Neural progenitor cell (in vitro differentiated cells): ENCODE results near the gene ADAMTS12. TPM values are rescaled to one million over a fixed set of nuclear protein-coding genes. Genes with fewer than 3 reads are reported as not detected.

Source experiments
- DNase-seq: peaks from one replicate; pipeline ENCODE4 v3.0.0-alpha.2; 2016; ENCODE audit warnings: low spot score
- H2AFZ ChIP-seq: fragments of 200-600 bp; sonication (generic); replicated peaks from 2 replicates; pipeline ENCODE4 v1.6.1; 2016; ENCODE audit warnings: antibody characterized with exemption
- H3F3A ChIP-seq: fragments of 200-600 bp; sonication (generic); 2 replicates; pipeline ENCODE4 v1.6.1; 2016; ENCODE audit warnings: antibody characterized with exemption, low read depth
- H3K27ac ChIP-seq: fragments of 200-600 bp; sonication (generic); 2 replicates; pipeline ENCODE4 v1.5.1; 2016; ENCODE audit warnings: mild to moderate bottlenecking
- H3K27me3 ChIP-seq: fragments of 200-600 bp; sonication (generic); 2 replicates; pipeline ENCODE4 v1.6.1; 2016; ENCODE audit warnings: mild to moderate bottlenecking, moderate library complexity
- H3K36me3 ChIP-seq: fragments of 200-600 bp; sonication (generic); 2 replicates; pipeline ENCODE4 v1.5.1; 2016
- H3K4me1 ChIP-seq: fragments of 200-600 bp; sonication (generic); 2 replicates; pipeline ENCODE4 v1.6.1; 2016; ENCODE audit warnings: mixed run types
- H3K4me2 ChIP-seq: fragments of 200-600 bp; sonication (generic); 2 replicates; pipeline ENCODE4 v1.6.1; 2016
- H3K4me3 ChIP-seq: fragments of 200-600 bp; sonication (generic); 2 replicates; pipeline ENCODE4 v1.5.1; 2016
- H3K79me2 ChIP-seq: fragments of 200-600 bp; sonication (generic); 2 replicates; pipeline ENCODE4 v1.6.1; 2016; ENCODE audit warnings: low read depth
- H3K9ac ChIP-seq: fragments of 200-600 bp; sonication (generic); 2 replicates; pipeline ENCODE4 v1.6.1; 2016
- H3K9me3 ChIP-seq: fragments of 200-600 bp; sonication (generic); 2 replicates; pipeline ENCODE4 v1.5.1; 2016; ENCODE audit warnings: low read depth
- H4K20me1 ChIP-seq: fragments of 200-600 bp; sonication (generic); 2 replicates; pipeline ENCODE4 v1.6.1; 2016; ENCODE audit warnings: low read depth
- H3K27ac Mint-ChIP-seq: 3 replicates; pipeline ENCODE4 v1.8.0; 2021; ENCODE audit warnings: mixed read lengths
- H3K27me3 Mint-ChIP-seq: 2 replicates; pipeline ENCODE4 v1.8.0; 2022; ENCODE audit warnings: low read depth, mild to moderate bottlenecking, inconsistent platforms, moderate library complexity, mixed read lengths; ENCODE audit not compliant: insufficient read depth
- H3K36me3 Mint-ChIP-seq: 3 replicates; pipeline ENCODE4 v1.8.0; 2021; ENCODE audit warnings: mixed read lengths
- H3K4me1 Mint-ChIP-seq: 3 replicates; pipeline ENCODE4 v1.8.0; 2021; ENCODE audit warnings: mixed read lengths
- H3K4me3 Mint-ChIP-seq: 3 replicates; pipeline ENCODE4 v1.8.0; 2021; ENCODE audit warnings: mild to moderate bottlenecking, moderate library complexity, mixed read lengths
- H3K9me3 Mint-ChIP-seq: 3 replicates; pipeline ENCODE4 v1.8.0; 2020; ENCODE audit warnings: mixed read lengths
- EZH2 ChIP-seq: fragments of 200-600 bp; sonication (generic); IDR thresholded peaks from 2 replicates; pipeline ENCODE4 v1.6.1; 2017; ENCODE audit warnings: antibody characterized with exemption, mild to moderate bottlenecking, moderate library complexity
- EZH2phosphoT487 ChIP-seq: fragments of 200-600 bp; sonication (generic); IDR thresholded peaks from 2 replicates; pipeline ENCODE4 v1.6.1; 2017; ENCODE audit warnings: antibody characterized with exemption
- total RNA-seq: library from RNA; depleted of rRNA; stranded (reverse); fragments of >200 nt; gene quantifications from 2 replicates; pipeline ENCODE4 v1.2.3, GENCODE V29; 2015; ENCODE audit warnings: low replicate concordance
- TF ChIP-seq, protein P1 (sequence below): fragments of 200-600 bp; sonication (generic); IDR thresholded peaks from 2 replicates; pipeline ENCODE4 v1.5.1; 2017; ENCODE audit warnings: antibody characterized with exemption, mild to moderate bottlenecking

Gene ADAMTS12
- total RNA-seq, 1 donor from 2014 or later: 15.6 TPM

GRCh38 chr5:33721491-33722200 is 170.1 kb downstream of the ADAMTS12 start:
- H3K79me2 ChIP-seq: no peaks in the 10 kb centered on the region
- no peak overlapping the region for H3K9ac ChIP-seq
- H3K27me3 ChIP-seq: no peaks in the 10 kb centered on the region
- H3K4me2 ChIP-seq: no peak overlapping the region
- Mint-ChIP-seq H3K36me3 (peaks cover 5% of the 10 kb centered on the region), H3K27me3 (peaks cover 2% of the 10 kb centered on the region), H3K27ac (peak overlapping the region; percentile 9), H3K9me3 (no peaks in the 10 kb centered on the region), H3K4me1 (peaks cover 7% of the 10 kb centered on the region), H3K4me3 (no peak overlapping the region)
- no peak for TF ChIP-seq EZH2phosphoT487
- TF ChIP-seq EZH2: no peak
- TF ChIP-seq, protein P1, sequence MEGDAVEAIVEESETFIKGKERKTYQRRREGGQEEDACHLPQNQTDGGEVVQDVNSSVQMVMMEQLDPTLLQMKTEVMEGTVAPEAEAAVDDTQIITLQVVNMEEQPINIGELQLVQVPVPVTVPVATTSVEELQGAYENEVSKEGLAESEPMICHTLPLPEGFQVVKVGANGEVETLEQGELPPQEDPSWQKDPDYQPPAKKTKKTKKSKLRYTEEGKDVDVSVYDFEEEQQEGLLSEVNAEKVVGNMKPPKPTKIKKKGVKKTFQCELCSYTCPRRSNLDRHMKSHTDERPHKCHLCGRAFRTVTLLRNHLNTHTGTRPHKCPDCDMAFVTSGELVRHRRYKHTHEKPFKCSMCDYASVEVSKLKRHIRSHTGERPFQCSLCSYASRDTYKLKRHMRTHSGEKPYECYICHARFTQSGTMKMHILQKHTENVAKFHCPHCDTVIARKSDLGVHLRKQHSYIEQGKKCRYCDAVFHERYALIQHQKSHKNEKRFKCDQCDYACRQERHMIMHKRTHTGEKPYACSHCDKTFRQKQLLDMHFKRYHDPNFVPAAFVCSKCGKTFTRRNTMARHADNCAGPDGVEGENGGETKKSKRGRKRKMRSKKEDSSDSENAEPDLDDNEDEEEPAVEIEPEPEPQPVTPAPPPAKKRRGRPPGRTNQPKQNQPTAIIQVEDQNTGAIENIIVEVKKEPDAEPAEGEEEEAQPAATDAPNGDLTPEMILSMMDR: no peak
- H4K20me1 ChIP-seq: no peaks in the 10 kb centered on the region
- DNase-seq: no peak
- no peak overlapping the region for H3K27ac ChIP-seq
- H3K36me3 ChIP-seq: no peaks in the 10 kb centered on the region
- H3K4me3 ChIP-seq: no peak overlapping the region
- no peak overlapping the region for H2AFZ ChIP-seq
- H3F3A ChIP-seq: no peaks in the 10 kb centered on the region
- H3K9me3 ChIP-seq: no peaks in the 10 kb centered on the region
- no peaks in the 10 kb centered on the region for H3K4me1 ChIP-seq

- H3K27me3 ChIP-seq: no peaks in the 10 kb centered on the region
- H3K27me3 Mint-ChIP-seq: peaks cover 2% of the 10 kb centered on the region
- no peak overlapping the region for H3K27ac ChIP-seq
- no peaks in the 10 kb centered on the region for H3F3A ChIP-seq
- no peaks in the 10 kb centered on the region for H3K36me3 ChIP-seq
- no peak overlapping the region for H3K4me2 ChIP-seq
- no peaks in the 10 kb centered on the region for H4K20me1 ChIP-seq
- H3K4me1 ChIP-seq: no peaks in the 10 kb centered on the region
- no peak overlapping the region for H2AFZ ChIP-seq
- no peak overlapping the region for H3K9ac ChIP-seq
- no peaks in the 10 kb centered on the region for H3K79me2 ChIP-seq
- no peak for DNase-seq
- H3K27ac Mint-ChIP-seq: no peak overlapping the region
- H3K9me3 ChIP-seq: no peaks in the 10 kb centered on the region
- H3K4me3 ChIP-seq: no peak overlapping the region
- H3K9me3 Mint-ChIP-seq: peaks cover 3% of the 10 kb centered on the region
- TF ChIP-seq, protein P1: no peak
- no peak for TF ChIP-seq EZH2
- no peak for TF ChIP-seq EZH2phosphoT487
- peaks cover 5% of the 10 kb centered on the region for H3K36me3 Mint-ChIP-seq
- H3K4me3 Mint-ChIP-seq: no peak overlapping the region
- H3K4me1 Mint-ChIP-seq: peaks cover 7% of the 10 kb centered on the region
These were observed 171.6 kb downstream of the ADAMTS12 start for GRCh38 chr5:33720176-33720575.

- peaks cover 3% of the 10 kb centered on the region for H3K9me3 Mint-ChIP-seq
- no peaks in the 10 kb centered on the region for H3K9me3 ChIP-seq
These were observed 172.0 kb downstream of the ADAMTS12 start for GRCh38 chr5:33719769-33720168.

More at GRCh38 chr5:33719769-33720168, 172.0 kb downstream of the ADAMTS12 start:
- TF ChIP-seq EZH2 (no peak), EZH2phosphoT487 (no peak)
- TF ChIP-seq, protein P1: no peak
- no peak overlapping the region for H3K9ac ChIP-seq
- H3K36me3 ChIP-seq: no peaks in the 10 kb centered on the region
- H2AFZ ChIP-seq: no peak overlapping the region
- no peaks in the 10 kb centered on the region for H3F3A ChIP-seq
- H3K27ac ChIP-seq: no peak overlapping the region
- no peaks in the 10 kb centered on the region for H4K20me1 ChIP-seq
- H3K4me3 ChIP-seq: no peak overlapping the region
- H3K79me2 ChIP-seq: no peaks in the 10 kb centered on the region
- Mint-ChIP-seq H3K36me3 (peaks cover 5% of the 10 kb centered on the region), H3K4me1 (peaks cover 7% of the 10 kb centered on the region), H3K27ac (no peak overlapping the region), H3K27me3 (peaks cover 2% of the 10 kb centered on the region), H3K4me3 (no peak overlapping the region)
- H3K27me3 ChIP-seq: no peaks in the 10 kb centered on the region
- no peak for DNase-seq
- no peaks in the 10 kb centered on the region for H3K4me1 ChIP-seq
- H3K4me2 ChIP-seq: no peak overlapping the region
